ENCODE results near the gene FYB2.

DNA sequence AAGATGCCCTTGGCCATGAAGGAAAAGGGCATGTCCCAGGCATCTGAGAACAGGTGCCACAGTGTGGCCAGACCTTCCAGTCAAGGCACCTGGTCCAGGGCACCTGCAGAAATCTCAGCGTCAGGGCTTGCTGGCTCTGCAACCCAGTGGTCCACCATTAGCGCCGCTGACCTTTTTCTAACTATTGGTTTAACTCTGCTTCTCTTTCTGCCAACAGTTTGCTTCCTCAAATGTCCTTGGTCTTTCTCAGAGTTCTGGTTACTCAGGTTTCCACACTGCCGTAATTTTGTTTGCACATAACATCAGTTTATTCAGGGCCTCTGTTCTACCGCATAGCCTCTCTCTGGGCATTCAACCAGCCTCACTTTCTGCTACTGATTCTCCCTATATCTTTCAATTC, 16.5 kb upstream of the FYB2 start:
- TF ChIP-seq CTCF (IDR thresholded peaks at IDR 0.05; ENCODE audit: insufficient read depth, low read length, poor library complexity, severe bottlenecking), result no peak
- TF ChIP-seq EZH2phosphoT487 (conservative IDR thresholded peaks at IDR 0.05; ENCODE audit: low read length), result no peak

Measured in SU-DHL-6 (cell line).